GM19043 (cell line): ENCODE data around the gene FCRLA.
A peak's percentile ranks its signal among the peaks of the same experiment; 100 is the strongest.
"Not testable (repeated sequence)": the region's sequence is repeated elsewhere in the genome, so short reads cannot be mapped to it uniquely, and the experiment has no call there.

ENCODE experiments used
- ATAC-seq: cut with Tn5 transposase; IDR thresholded peaks from one replicate; pipeline ENCODE4 v1.9.1; 2021; ENCODE audit warnings: low read depth; ENCODE audit not compliant: unreplicated experiment

FCRLA gene, protein sequence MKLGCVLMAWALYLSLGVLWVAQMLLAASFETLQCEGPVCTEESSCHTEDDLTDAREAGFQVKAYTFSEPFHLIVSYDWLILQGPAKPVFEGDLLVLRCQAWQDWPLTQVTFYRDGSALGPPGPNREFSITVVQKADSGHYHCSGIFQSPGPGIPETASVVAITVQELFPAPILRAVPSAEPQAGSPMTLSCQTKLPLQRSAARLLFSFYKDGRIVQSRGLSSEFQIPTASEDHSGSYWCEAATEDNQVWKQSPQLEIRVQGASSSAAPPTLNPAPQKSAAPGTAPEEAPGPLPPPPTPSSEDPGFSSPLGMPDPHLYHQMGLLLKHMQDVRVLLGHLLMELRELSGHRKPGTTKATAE

DNA sequence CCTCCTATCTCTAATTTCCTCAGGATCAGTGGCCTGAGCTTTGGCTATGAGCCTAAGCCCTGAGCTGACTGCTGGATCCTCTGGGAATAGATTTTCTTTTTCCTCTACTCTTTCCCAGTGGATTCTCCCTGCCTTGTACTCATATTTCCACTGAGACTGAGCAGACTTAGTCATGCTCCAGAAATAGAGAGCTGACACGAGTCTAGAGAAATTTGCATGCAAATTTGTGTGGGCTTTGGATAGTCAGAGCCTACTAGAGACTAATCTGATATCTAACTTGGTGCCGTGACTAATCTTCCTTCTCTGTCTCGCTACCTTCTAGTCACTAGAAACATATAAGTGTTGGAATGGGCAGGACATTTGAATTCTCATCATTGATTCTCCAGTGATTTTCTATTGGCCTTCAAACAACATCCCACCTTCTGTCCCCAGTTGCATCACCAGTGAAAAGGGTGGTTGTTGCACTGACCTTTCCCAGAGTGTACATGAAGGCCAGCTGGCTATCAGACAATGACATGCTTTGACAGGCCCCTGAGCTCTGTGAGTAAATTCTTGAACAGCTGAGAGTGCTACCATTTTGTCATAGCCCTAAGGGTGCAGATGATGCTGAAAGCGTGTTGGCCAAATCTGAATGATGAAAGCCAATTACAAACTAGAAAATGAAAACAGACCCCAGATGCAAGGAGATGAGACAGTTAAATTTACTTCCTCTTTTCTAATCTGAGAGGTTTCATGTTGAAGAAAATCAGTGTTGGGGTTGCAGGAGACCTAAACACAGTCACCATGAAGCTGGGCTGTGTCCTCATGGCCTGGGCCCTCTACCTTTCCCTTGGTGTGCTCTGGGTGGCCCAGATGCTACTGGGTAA lies at the start of gene FCRLA:
TSS of gene FCRLA (plus strand) at position 748 of the 866 bp plus-strand sequence. CDS start at position 784, 36 bp downstream.
- peak; percentile 62 for ATAC-seq

- ATAC-seq: not testable (repeated sequence)
Measured at GRCh38 chr1:161658524-161658923, 48.5 kb upstream of the FCRLA start.

DNA sequence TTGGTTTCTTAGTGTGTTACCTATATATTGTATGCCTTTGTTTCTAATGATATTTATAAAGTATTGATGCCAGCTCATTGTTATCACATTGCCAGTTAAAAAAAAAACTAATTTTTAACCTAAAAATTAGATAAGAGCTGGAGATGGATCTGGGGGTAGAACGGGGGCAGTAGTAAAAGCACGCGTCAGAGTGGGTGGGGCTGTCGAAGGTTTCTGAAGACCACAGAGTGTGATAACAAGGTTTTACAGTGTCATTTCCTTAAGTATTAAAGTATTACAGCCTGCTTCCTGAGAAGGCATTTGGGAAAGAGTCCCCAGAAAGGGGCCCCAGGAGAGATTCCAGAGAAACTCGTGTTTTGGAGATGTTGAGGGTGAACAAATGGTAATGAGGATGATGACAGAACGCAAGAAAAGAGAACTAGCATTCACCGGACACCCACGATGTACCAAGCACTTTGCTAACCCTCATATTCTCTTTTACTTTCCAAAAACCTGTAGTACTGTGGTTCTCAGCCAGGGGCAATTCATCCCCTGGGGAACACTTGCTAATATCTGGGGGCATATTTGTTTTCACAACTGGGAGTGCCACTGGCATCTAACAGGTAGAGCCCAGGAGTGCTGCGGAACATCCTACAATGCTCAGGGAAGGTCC lies 45.2 kb upstream of the FCRLA start:
- not testable (repeated sequence) for ATAC-seq

DNA sequence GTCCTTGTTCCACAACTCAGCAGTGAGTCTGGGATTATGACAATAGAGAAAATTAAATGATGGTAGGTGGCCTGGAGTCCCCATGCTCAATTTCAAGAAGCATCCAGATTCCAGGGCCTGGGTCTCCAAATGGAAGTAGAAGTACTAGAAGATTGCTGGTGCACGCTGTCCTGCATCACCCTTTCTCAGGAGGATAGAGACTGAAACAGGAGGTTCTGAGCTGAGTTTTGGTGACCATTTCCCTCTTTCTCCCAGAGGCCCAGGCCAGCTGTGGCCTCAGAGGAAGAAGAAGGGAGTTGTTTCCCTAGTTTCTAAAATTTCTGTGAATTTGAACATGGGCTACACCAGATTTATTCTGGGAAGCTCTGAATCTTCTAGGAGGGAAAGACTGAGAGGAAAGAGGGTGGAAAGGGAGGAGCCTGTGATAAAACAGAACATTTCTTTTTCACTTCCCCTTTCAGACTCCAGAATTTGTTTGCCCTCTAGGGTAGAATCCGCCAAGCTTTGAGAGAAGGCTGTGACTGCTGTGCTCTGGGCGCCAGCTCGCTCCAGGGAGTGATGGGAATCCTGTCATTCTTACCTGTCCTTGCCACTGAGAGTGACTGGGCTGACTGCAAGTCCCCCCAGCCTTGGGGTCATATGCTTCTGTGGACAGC lies 44.2 kb upstream of the FCRLA start, which contains the start of gene FCGR2B:
TSS of gene FCGR2B (plus strand) at position 460 of the 656 bp plus-strand sequence. CDS start at position 559, 99 bp downstream.
- peak; percentile 50 for ATAC-seq

DNA sequence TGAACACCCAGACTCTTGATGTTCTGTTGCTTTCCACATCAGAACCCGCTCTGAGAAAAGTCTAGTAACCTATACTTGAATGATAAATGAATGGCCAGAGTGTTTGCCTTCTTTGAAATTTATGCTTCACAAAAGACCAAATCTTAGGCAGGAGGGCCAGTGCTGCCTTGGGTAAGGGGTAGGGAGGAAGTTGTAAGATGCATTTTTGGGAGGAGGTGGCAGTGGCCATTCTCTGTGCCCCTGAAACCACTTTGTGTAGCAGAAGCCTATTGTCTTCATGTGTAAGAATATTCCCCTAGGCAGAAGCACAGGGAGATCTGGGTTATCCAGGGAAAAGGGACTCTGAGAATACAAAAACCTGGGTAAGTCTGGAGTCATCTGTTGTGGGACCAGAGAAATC lies 43.5 kb upstream of the FCRLA start:
- not testable (repeated sequence) for ATAC-seq

- not testable (repeated sequence) for ATAC-seq
Measured at GRCh38 chr1:161664689-161665088, 42.3 kb upstream of the FCRLA start.

GRCh38 chr1:161671045-161672020 lies 35.7 kb upstream of the FCRLA start:
- ATAC-seq: not testable (repeated sequence)

DNA sequence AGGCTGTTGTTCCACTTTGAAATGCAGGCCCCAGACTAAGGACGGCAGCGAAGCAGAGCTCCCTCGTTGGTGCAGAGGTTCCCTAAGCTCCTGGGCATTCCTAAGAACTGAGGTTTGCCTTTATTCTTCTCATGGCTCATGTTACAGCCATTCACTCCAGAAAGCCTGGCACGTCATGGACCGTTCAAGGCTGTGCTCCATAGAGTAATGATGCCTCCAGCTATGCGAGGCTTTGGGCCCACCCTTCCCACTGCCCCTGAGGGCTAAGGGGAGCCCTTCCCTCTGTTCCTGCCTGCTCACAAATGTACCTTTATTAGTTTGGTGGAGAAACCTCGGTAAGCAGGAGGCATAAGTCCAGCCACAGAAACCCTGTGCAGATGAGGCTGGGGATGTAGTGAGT lies 33.6 kb upstream of the FCRLA start:
- ATAC-seq: not testable (repeated sequence)

- not testable (repeated sequence) for ATAC-seq
Measured at GRCh38 chr1:161674447-161674846, 32.6 kb upstream of the FCRLA start.

DNA sequence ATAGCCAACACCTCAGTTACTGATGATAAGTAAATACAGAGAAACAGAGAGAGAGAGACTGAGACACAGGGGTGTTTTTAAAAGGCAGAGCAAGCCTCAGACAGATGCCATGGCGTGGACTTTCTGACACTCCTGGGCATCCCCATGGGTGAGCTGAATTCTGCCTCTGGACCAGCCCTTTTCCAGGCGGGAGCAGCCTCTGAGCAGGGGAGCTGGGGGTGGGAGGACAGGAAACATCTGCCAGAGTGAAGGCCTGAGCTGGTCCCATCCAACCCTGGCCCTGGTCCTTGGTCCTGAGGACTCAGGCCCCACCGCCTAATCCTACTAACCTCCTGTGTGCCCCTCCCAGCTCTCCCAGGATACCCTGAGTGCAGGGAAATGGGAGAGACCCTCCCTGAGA lies 32.1 kb upstream of the FCRLA start:
- ATAC-seq: not testable (repeated sequence)

DNA sequence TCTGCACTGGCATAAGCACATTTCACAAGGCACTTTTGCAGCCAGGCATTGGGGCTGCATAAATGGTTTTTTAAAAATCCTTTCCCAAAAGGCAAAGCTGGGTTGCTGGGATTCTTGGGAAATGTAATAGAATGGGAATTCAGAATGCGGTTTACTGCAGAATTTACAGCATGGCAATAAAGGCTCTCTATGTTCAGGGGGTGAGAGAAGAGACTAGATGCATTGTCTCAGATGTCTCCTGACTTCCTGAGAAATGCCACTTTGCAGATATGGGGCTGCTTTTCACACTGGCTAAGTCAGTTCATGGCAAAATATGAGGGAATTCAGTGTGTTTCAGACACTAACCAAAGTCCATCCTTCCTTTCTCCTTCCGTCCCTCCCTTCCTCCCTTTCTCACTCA lies 30.6 kb upstream of the FCRLA start:
- ATAC-seq: no peak

GRCh38 chr1:161676958-161677689 lies 29.9 kb upstream of the FCRLA start:
- no peak for ATAC-seq

DNA sequence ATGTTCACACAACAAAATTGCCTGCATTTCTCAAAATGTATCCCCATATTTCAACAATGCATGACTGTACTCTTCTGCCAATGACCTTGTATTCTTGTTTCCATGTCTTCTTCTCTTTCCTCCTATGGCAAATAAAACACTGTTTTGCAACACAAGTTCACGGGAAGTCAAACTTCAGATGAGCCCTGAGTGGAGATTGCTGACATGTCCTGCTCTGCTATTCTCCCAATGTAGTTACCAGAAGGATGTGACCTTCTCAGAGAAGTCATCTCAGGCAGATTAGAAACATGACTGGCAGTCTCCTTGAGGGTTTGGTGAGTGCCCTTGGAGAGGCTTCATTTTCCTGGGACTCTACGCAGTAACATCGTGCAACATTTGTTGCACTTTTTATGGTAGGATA lies 28.5 kb upstream of the FCRLA start:
- ATAC-seq: no peak

GRCh38 chr1:161681879-161682278 lies 25.1 kb upstream of the FCRLA start:
- no peak for ATAC-seq

DNA sequence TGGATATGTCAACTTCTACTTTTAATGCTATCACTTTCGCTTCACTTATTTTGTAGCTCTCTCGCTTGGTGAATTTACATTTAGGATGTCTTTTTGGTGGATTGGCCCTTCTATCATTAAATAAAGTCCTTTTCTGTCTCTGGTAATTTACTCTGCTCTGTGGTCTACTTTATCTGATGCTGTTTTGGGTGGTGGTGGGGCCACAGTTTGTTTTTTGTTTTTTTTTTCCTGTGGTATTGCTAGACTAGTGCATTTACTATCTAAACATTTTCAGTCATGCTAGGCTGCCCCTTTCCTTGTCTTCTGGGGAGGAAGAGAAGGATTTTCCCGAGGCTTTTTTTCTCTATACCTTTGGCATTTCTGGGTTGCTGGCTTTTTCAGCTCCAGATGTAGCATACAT lies 18.1 kb upstream of the FCRLA start:
- ATAC-seq: no peak

- ATAC-seq: no peak
Measured at GRCh38 chr1:161691846-161692245, 15.2 kb upstream of the FCRLA start.

DNA sequence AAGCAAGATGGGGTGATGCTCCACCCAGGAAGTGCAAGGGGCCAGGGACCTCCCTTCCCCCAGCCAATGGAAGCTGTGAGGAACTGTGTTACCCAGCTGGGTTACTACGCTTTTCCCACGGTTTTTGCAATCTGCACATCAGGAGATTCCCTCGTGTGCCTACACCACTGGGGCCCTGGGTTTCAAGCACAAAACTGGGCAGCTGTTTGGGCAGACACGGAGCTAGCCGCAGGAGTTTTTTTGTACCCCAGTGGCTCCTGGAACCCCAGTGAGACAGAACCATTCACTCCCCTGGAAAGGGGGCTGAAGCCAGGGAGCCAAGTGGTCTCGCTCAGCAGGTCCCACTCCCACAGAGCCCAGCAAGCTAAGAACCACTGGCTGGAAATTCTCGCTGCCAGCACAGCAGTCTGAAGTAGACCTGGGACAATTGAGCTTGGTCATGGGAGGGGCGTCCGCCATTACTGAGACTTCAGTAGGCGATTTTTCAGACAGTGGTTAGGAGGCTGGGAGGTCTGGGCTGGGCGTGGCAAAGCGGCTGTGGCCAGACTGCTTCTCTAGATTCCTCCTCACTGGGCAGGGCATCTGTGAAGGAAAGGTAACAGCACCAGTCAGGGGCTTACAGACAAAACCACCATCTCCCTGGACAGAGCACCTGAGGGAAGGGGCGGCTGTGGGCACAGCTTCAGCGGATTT lies 13.9 kb upstream of the FCRLA start:
- not testable (repeated sequence) for ATAC-seq

DNA sequence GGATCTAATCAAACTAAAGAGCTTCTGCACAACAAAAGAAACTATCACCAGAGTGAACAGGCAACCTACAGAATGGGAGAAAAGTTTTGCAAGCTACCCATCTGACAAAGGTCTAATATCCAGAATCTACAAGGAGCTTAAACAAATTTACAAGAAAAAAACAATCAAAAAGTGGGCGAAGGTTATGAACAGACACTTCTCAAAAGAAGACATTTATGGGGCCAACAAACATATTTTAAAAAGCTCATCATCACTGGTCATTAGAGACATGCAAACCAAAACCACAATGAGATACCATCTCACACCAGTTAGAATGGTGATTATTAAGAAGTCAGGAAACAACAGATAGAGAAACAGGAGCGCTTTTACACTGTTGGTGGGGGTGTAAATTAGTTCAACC lies 8.7 kb upstream of the FCRLA start:
- ATAC-seq: not testable (repeated sequence)
